Measurements from ENCODE around the gene UBL7. TPM values are rescaled to one million over a fixed set of nuclear protein-coding genes. Genes with fewer than 3 reads are reported as not detected.

UBL7 gene
- total RNA-seq, 2 experiments from 2014 or later = 29.5 to 44.1 TPM

GRCh38 chr15:74425630-74426029 lies 35.3 kb downstream of the UBL7 start:
- H3K4me1 ChIP-seq (ENCODE audit: insufficient read depth, low read length, poor library complexity, severe bottlenecking) = peaks cover 28% of the 10 kb centered on the region
- BruUV-seq (replicated peaks) = no TSS peak
- POLR2A ChIA-PET = no interaction called here
- intact Hi-C loops (cut with micrococcal nuclease; ENCODE audit: unreplicated experiment) = no loop called here
- H3K9me3 ChIP-seq (ENCODE audit: low read length) = no peaks in the 10 kb centered on the region
- no peaks in the 10 kb centered on the region for H3K79me2 ChIP-seq (ENCODE audit: insufficient read depth, low read depth, low read length)
- CTCF ChIA-PET (ENCODE audit: unreplicated experiment) = interaction anchor here (0.6 kb wide), 1 partner anchor 22 kb away, joined by 3 read pairs; no protein-coding TSS in a partner anchor
- no peaks in the 10 kb centered on the region for H3K36me3 ChIP-seq (ENCODE audit: insufficient read depth, low read length)
- H3K4me2 ChIP-seq (ENCODE audit: low read length) = no peak overlapping the region
- no peak overlapping the region for H2AFZ ChIP-seq (ENCODE audit: low read length)
- no peaks in the 10 kb centered on the region for H4K20me1 ChIP-seq (ENCODE audit: insufficient read depth, low read length)
- H3K9me2 ChIP-seq (ENCODE audit: insufficient read depth, low read length) = no peaks in the 10 kb centered on the region
- no peak overlapping the region for H3K27ac ChIP-seq (ENCODE audit: low read depth, low read length, poor library complexity, severe bottlenecking)
- DNase-seq (ENCODE audit: low spot score) = no peak
- no peak overlapping the region for H3K4me3 ChIP-seq (ENCODE audit: low read depth, low read length, poor library complexity, severe bottlenecking)
- TF ChIP-seq CTCF (conservative IDR thresholded peaks at IDR 0.05; ENCODE audit: low read length) = no peak
- TF ChIP-seq EZH2phosphoT487 (IDR thresholded peaks at IDR 0.05; ENCODE audit: borderline replicate concordance, low read depth, low read length) = no peak

GRCh38 chr15:74424901-74425528 lies 35.9 kb downstream of the UBL7 start:
- no peak overlapping the region for H2AFZ ChIP-seq (ENCODE audit: low read length)
- H3K79me2 ChIP-seq (ENCODE audit: insufficient read depth, low read depth, low read length) = no peaks in the 10 kb centered on the region
- no peaks in the 10 kb centered on the region for H3K9me2 ChIP-seq (ENCODE audit: insufficient read depth, low read length)
- ChIA-PET POLR2A (no interaction called here), CTCF (ENCODE audit: unreplicated experiment) (no interaction called here)
- TF ChIP-seq EZH2phosphoT487 (IDR thresholded peaks at IDR 0.05; ENCODE audit: borderline replicate concordance, low read depth, low read length) = no peak
- TF ChIP-seq CTCF (conservative IDR thresholded peaks at IDR 0.05; ENCODE audit: low read length) = no peak
- no peak overlapping the region for H3K4me2 ChIP-seq (ENCODE audit: low read length)
- H3K4me3 ChIP-seq (ENCODE audit: low read depth, low read length, poor library complexity, severe bottlenecking) = no peak overlapping the region
- H3K36me3 ChIP-seq (ENCODE audit: insufficient read depth, low read length) = no peaks in the 10 kb centered on the region
- no TSS peak for BruUV-seq (replicated peaks)
- H4K20me1 ChIP-seq (ENCODE audit: insufficient read depth, low read length) = no peaks in the 10 kb centered on the region
- DNase-seq (ENCODE audit: low spot score) = no peak
- intact Hi-C loops (cut with micrococcal nuclease; ENCODE audit: unreplicated experiment) = no loop called here
- no peak overlapping the region for H3K27ac ChIP-seq (ENCODE audit: low read depth, low read length, poor library complexity, severe bottlenecking)
- H3K9me3 ChIP-seq (ENCODE audit: low read length) = no peaks in the 10 kb centered on the region
- H3K4me1 ChIP-seq (ENCODE audit: insufficient read depth, low read length, poor library complexity, severe bottlenecking) = peaks cover 34% of the 10 kb centered on the region

GRCh38 chr15:74423431-74424257 lies 37.3 kb downstream of the UBL7 start:
- ChIA-PET CTCF (ENCODE audit: unreplicated experiment) (no interaction called here), POLR2A (interaction anchor here (0.6 kb wide), 1 partner anchor 35 kb away, joined by 3 read pairs; no protein-coding TSS in a partner anchor)
- Histone ChIP-seq H3K9me3 (ENCODE audit: low read length) (no peaks in the 10 kb centered on the region), H4K20me1 (ENCODE audit: insufficient read depth, low read length) (no peaks in the 10 kb centered on the region), H3K9me2 (ENCODE audit: insufficient read depth, low read length) (no peaks in the 10 kb centered on the region), H2AFZ (ENCODE audit: low read length) (no peak overlapping the region), H3K27ac (ENCODE audit: low read depth, low read length, poor library complexity, severe bottlenecking) (no peak overlapping the region), H3K4me3 (ENCODE audit: low read depth, low read length, poor library complexity, severe bottlenecking) (no peak overlapping the region), H3K4me2 (ENCODE audit: low read length) (no peak overlapping the region), H3K4me1 (ENCODE audit: insufficient read depth, low read length, poor library complexity, severe bottlenecking) (peaks cover 23% of the 10 kb centered on the region), H3K36me3 (ENCODE audit: insufficient read depth, low read length) (no peaks in the 10 kb centered on the region), H3K79me2 (ENCODE audit: insufficient read depth, low read depth, low read length) (no peaks in the 10 kb centered on the region)
- intact Hi-C loops (cut with micrococcal nuclease; ENCODE audit: unreplicated experiment) = no loop called here
- TF ChIP-seq EZH2phosphoT487 (IDR thresholded peaks at IDR 0.05; ENCODE audit: borderline replicate concordance, low read depth, low read length) (no peak), CTCF (conservative IDR thresholded peaks at IDR 0.05; ENCODE audit: low read length) (no peak)
- BruUV-seq (replicated peaks) = no TSS peak
- no peak for DNase-seq (ENCODE audit: low spot score)
